DMS53 treated with DMSO at 0.1 percent for 48 hours (cell line): Measurements from ENCODE around the gene RANBP17.
"Not testable (repeated sequence)": the region's sequence is repeated elsewhere in the genome, so short reads cannot be mapped to it uniquely, and the experiment has no call there.

Experiments
- DNase-seq: peaks from one replicate; lab custom pipeline; 2025; ENCODE audit not compliant: unreplicated experiment; lab: John Stamatoyannopoulos, UW

Gene RANBP17

DNA sequence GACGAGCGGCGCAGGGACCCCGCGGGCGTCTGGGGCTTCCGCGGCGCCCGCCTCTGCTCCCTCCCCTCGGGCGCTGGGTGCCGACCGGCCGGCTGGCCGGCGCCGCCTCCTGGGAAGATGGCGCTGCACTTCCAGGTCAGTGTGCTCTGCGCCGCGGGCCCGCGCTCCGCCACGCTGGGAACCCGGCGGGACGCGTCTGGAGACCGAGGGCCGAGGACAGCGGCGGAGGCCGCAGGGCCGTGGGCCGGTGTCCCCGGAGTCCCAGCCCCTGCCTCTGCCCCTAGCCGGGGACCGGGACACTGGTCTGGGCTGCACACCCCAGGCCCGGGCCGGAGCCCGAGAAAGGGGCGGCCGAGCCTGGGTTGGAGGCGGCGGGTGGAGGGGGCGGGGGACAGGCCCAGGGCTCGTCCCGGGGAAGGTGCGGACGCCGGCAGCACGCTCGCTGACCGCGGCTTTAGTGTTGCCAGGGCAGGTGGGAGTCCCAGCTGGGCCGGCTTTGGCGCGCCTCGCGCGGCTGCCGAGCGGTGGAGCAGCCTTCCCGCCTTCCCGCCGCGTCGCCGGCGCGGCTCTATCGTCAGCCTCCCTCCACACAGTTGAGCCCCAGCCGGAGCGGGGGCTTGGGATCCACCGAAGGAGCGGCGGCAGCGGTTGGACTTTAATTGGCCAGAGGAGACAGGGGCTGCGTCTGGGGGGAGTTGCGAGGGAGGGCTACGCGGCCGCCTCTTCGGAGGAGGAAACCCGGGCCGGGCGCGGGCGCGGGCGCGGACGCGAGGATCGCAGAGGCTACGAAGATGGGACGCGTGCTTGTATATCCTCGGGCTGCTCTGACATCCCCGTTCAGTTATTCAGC lies at the start of gene RANBP17:
TSS of gene RANBP17 (plus strand) at position 102 of the 850 bp plus-strand sequence.
- DNase-seq: peak; percentile 69

GRCh38 chr5:170813231-170813630 lies 48.6 kb upstream of the RANBP17 start:
- DNase-seq: no peak

DNA sequence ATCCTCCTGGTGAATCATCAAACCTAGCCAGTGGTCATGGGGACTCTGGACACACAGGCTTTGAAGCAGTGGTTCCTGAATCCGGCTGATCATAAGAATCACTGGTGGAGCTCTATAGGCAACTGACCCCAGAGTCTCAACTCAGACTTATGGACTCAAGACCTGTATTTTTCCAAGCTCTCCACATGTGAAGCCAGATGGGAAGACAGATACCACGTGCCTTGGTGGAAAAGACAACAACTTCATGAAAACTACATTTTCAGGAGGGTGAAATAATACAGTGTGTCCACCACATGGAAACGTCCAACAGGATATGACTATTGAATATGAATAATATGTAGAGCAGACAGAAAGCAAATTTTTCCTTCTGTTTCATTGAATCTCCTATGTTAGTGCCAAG lies 44.6 kb upstream of the RANBP17 start:
- DNase-seq: no peak

DNA sequence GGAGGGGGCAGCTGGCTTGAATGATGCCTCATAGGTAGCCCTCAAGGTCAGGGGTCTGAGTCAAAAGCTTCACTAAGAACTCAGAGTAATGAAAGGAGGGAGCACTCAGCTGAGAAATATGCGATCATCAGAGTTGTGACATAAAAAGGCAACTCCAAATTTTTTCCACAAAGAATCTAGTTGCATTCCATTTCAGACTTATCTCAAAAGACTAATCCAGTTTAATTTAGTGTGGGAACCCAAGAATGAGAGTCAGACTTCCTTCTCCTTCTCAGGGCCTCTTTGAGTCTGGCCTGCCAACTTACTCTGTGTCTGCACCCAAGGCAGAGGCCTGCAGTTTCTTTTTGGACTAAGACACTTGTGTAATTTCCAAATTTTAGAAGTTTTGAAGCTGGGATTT lies 43.6 kb upstream of the RANBP17 start:
- no peak for DNase-seq

- no peak for DNase-seq
These were observed 42.0 kb upstream of the RANBP17 start for GRCh38 chr5:170819824-170820223.

- DNase-seq: no peak
These were observed 40.5 kb upstream of the RANBP17 start for GRCh38 chr5:170821257-170821800.

DNA sequence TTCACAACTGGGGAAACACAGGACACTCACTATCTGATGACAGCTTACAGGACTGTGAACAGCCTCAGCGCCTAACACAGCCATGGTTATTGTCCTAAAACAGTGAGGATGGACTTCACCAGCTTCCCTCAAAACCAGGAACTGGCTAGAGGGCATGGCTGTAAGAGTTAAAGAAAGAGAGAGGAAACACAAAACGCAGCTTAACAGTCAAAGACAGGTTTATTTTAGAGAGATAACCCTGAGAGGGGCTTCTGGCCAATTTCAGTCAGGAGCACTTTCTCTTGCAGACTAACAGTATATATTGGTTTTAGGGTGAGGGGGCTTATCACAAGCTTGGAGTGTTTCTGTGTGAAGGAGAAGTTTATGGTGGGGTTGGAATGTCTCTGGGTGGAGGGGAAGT lies 35.7 kb upstream of the RANBP17 start:
- no peak for DNase-seq

DNA sequence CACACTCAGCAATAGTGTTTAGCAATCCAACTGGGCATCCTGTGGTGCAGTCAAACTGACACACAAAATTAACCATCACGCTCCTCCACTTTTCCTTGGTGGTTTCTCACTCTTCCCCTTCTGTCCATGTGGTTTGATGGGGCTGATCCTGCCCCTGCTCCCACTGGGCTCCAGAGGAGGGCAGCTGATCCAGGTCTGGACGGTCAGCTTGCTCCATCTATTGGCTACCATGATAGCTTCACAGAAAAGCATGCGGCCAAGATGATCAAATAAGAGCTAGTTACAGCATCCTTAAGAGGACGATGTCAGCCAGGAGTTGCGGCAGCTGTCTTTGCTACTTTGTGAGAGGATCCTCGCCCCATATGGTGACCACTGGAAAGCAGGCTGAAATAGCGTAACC lies 29.6 kb upstream of the RANBP17 start:
- no peak for DNase-seq

GRCh38 chr5:170833981-170834380 lies 27.8 kb upstream of the RANBP17 start:
- DNase-seq: not testable (repeated sequence)

- no peak for DNase-seq
These were observed 25.6 kb upstream of the RANBP17 start for GRCh38 chr5:170836226-170836625.

DNA sequence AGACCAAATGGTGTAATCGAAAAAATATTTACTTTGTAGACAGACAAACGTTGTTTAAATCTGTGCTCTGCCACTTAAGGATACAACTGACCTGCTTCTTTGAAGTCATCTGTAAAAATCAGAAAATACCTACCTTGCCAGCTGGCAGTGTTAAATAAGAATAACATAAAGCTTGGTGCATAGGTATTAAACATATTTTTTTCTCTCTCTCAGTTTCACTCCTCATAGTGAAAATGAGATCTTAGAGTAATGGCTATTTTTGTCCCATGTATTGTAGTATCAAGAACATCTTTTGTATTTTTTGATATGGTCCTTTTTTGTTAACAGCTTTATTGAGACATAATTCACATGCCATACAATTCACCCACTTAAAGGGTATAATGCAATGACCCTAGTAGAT lies 17.9 kb upstream of the RANBP17 start:
- DNase-seq: no peak

DNA sequence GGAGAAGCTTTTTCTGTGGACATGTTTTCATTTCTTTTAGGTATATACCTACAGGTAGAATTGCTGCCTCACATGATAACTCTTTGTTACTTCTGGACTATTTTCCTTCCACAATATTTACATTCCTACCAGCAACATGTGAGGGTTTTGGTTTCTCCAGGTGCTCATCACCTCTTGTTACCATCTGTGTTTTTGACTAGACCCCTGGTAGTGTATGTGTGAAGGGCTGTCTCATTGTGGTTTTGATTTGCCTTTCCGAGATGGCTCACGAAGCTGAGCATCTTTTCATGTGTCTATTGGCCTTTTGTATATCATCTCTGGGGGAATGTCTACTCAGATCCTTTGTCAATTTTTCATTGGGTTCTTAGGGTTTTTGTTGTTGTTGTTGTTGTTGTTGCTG lies 17.2 kb upstream of the RANBP17 start:
- no peak for DNase-seq

- DNase-seq: no peak
These were observed 15.4 kb upstream of the RANBP17 start for GRCh38 chr5:170846416-170846815.

DNA sequence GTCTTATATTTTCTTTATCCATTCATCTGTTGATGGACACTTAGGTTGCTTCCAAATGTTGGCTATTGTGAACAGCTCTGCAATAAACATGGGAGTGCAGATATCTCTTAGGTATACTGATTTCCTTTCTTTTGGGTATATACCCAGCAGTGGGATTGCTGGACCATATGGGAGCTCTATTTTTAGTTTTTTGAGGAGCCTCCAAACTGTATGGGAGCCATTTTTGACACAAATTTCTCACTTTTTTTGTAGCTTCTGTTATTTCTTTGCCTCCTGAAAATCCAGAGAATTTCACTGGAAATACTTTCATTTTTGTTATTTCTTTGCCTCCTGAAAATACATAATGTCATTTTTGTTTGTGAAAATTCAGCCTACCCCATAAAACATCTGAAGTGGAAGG lies 15.0 kb upstream of the RANBP17 start:
- no peak for DNase-seq

DNA sequence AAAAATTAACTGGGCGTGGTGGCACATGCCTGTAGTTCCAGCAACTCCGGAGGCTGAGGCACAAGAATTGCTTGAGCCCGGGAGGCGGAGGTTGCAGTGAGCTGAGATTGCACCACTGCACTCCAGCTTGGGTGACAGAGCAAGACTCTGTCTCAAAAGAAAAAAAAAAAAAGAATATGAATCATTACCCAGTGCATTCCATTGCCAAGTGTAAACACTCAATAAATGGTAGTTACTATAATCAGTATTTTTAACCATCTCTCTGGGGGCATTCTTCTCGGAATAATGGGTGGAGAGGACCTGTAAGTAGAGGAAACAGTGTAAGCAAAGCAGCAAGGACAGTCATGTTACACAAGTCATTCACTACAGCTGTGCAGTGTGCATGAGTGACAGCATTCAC lies 13.8 kb upstream of the RANBP17 start:
- no peak for DNase-seq

DNA sequence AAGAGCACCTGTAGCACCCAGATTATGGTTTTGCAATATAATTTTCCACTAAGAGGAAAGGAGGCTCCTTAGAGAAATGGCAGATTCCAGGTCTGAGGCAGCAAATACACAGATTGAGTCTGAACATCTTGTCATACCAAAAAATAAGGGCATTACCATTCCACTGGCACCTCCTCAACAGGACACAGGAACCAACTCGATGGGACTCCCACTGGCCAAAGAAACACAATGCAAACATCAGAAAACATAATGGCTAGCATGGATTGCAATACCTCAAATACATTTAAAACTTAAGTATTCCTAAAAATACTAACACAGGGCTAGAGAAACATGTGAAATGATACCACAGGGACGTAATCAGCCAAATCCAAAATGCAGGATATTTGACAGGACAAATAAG lies 12.4 kb upstream of the RANBP17 start:
- DNase-seq: no peak

- no peak for DNase-seq
These were observed 7.3 kb upstream of the RANBP17 start for GRCh38 chr5:170854566-170854965.

- DNase-seq: no peak
These were observed 4.8 kb upstream of the RANBP17 start for GRCh38 chr5:170857066-170857465.

DNA sequence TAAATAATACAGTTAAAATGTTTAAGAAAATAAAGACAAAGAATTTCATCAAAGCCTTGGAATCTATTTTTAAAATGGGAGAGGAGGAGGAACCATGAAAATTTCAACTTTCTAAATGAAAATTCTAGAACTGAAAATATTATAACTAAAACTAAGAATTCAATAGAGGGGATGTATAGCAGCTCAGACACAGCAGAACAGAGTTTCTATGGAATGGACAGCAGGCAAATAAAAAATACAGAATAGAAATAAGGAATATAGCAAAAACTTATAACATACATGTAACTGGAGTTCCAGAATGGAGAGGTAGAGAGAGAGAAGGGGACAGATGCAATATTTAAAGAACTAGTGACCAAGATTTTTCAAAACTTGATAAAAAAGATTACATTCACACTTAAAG lies 1.4 kb upstream of the RANBP17 start:
- no peak for DNase-seq

DNA sequence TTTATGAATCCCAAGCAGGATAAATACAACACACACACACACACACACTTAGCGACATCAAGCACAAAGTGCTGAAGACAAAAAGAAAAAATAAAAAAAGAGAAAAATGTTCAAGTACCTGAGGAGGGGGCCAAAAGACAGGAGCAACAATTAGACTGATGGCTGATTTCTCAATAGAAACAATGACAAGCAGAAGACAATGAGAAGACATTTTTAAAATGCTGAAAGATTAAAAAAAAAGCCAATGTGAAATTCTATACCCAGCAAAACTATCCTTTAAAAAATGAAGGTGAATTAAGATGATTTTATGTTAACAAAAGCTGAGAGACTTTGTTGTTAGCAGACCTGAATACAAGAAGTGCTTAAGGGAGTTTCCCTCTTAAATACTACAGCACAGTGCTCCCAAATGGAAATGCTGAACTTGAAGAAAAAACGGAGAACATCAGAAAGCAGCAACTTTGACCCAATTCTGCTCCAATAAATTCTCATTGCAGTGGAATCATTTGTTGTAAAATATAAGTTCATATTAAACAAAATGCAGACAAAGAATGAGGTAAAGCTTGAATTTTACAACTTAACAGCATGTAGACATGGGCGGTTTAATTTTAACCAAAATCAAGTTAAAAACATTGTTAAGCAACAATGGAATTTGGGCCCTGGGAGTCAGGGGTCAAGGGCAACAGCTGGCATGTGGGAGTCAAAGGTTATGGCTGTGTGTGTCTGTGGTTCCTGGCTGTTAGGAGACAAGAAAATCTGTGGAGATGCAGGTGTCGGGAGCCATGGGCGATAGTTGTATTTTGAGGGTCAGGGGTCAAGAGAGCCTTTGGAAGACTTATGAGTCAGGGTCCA lies 776 bp upstream of the RANBP17 start:
- no peak for DNase-seq

GRCh38 chr5:170861667-170861916 lies 226 bp upstream of the RANBP17 start:
- DNase-seq: no peak

- no peak for DNase-seq
These were observed 1.8 kb downstream of the RANBP17 start for GRCh38 chr5:170863646-170864045.
